ENCODE measurements around the gene PACRG. TPM values are rescaled to one million over a fixed set of nuclear protein-coding genes. Genes with fewer than 3 reads are reported as not detected.

PACRG gene
- total and polyA plus RNA-seq, 12 donors = 2.1 to 34.6 (median 10.0) TPM

- no peaks in the 10 kb centered on the region for H3K36me3 ChIP-seq
- no peak overlapping the region for H3K4me3 ChIP-seq
- intact Hi-C loops (cut with DNase I) = no loop called here
- H3K9me3 ChIP-seq = no peaks in the 10 kb centered on the region
- H3K27me3 ChIP-seq = no peaks in the 10 kb centered on the region
- TF ChIP-seq, protein P1, sequence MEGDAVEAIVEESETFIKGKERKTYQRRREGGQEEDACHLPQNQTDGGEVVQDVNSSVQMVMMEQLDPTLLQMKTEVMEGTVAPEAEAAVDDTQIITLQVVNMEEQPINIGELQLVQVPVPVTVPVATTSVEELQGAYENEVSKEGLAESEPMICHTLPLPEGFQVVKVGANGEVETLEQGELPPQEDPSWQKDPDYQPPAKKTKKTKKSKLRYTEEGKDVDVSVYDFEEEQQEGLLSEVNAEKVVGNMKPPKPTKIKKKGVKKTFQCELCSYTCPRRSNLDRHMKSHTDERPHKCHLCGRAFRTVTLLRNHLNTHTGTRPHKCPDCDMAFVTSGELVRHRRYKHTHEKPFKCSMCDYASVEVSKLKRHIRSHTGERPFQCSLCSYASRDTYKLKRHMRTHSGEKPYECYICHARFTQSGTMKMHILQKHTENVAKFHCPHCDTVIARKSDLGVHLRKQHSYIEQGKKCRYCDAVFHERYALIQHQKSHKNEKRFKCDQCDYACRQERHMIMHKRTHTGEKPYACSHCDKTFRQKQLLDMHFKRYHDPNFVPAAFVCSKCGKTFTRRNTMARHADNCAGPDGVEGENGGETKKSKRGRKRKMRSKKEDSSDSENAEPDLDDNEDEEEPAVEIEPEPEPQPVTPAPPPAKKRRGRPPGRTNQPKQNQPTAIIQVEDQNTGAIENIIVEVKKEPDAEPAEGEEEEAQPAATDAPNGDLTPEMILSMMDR (IDR thresholded peaks at IDR 0.05) = no peak
- no peak overlapping the region for H3K27ac ChIP-seq
- DNase-seq = no peak
- 87 to 95% methylated on average over 11 of the region's 11 CpGs for WGBS, 2 donors
- no peaks in the 10 kb centered on the region for H3K4me1 ChIP-seq
- no peak for ATAC-seq
These were observed 434.5 kb downstream of the PACRG start for GRCh38 chr6:163162007-163162873.

DNA sequence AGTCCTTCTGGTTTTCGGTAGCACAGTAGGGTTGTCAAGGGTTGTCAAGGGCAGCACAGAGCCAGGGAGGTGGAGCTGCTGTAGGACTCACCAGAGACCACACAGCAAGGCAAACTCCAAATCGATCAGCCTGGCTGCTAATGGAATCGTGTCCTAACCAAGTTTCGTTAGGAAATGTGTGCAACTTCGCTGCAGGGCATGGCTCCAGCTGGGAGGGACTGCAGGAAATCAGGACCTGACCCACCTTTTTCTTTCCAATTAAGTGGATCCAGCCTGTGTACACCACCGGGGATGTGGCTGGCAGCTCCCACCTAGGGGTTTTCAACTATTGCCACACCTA is 435.1 kb downstream of the PACRG start:
- Histone ChIP-seq H3K27me3 (no peaks in the 10 kb centered on the region), H3K36me3 (no peaks in the 10 kb centered on the region), H3K27ac (no peak overlapping the region), H3K4me1 (no peaks in the 10 kb centered on the region), H3K4me3 (no peak overlapping the region), H3K9me3 (no peaks in the 10 kb centered on the region)
- no peak for DNase-seq
- ATAC-seq = no peak
- intact Hi-C loops (cut with DNase I) = no loop called here
- TF ChIP-seq, protein P1 (IDR thresholded peaks at IDR 0.05) = no peak
- 71 to 72% methylated on average over 6 of the region's 6 CpGs for WGBS, 2 donors

DNA sequence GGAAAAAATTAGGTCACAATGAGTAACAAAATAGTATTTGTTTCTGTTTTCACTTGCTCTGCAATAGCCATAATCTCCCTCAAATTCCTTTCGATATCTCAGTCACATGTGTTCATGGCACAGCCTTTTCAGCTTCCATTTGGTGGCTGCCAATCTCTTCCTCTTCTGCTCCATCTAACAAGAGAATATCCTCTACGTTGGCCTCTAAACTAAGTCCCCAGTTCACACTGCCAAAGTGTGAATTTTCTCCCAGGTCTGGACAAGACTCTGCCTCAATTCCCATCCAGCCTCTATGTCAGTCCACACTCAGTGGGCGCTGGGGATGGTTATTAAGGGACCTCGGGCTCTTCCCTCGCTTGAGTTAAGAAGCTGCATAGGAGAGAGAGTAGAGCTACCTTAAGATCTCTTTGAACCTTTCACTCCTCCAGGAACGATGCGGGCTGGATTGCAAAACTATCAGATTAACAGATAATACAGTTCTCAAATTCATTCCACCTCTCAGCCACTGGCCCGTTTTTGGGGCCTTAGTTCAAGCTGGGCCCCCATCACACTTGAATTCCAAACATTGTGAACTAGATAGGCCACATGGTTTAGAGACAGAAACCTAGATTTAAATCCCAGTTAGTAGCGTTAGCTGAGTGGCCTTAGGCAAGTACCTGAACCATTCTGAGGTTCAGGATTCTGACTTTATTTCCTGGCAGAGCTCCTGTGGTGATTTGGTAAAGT is 436.6 kb downstream of the PACRG start:
- WGBS, 2 donors = 87 to 88% methylated on average over 9 of the region's 9 CpGs
- Histone ChIP-seq H3K4me3 (no peak overlapping the region), H3K27me3 (no peaks in the 10 kb centered on the region), H3K4me1 (no peaks in the 10 kb centered on the region), H3K9me3 (no peaks in the 10 kb centered on the region), H3K27ac (no peak overlapping the region), H3K36me3 (no peaks in the 10 kb centered on the region)
- intact Hi-C loops (cut with DNase I) = no loop called here
- ATAC-seq (no peak), DNase-seq (no peak)
- TF ChIP-seq, protein P1 (IDR thresholded peaks at IDR 0.05) = no peak

- no peaks in the 10 kb centered on the region for H3K36me3 ChIP-seq
- TF ChIP-seq, protein P1 (IDR thresholded peaks at IDR 0.05) = no peak
- H3K4me1 ChIP-seq = no peaks in the 10 kb centered on the region
- H3K9me3 ChIP-seq = peaks cover 0 to 4% (median 0%) of the 10 kb centered on the region in 11 donors
- DNase-seq (no peak), ATAC-seq (no peak)
- no peak overlapping the region for H3K27ac ChIP-seq
- no peaks in the 10 kb centered on the region for H3K27me3 ChIP-seq
- H3K4me3 ChIP-seq = no peak overlapping the region
- WGBS, 2 donors = 94 to 95% methylated on average over 22 of the region's 22 CpGs
- intact Hi-C loops (cut with DNase I) = no loop called here
These were observed 437.6 kb downstream of the PACRG start for GRCh38 chr6:163165155-163165910.

Data from heart right ventricle (tissue), 16 donors.